Epithelial cell of esophagus (primary cell): Measurements from ENCODE around the gene KRTAP1-4.
"Not testable (repeated sequence)": the region's sequence is repeated elsewhere in the genome, so short reads cannot be mapped to it uniquely, and the experiment has no call there.

Source experiments
- DNase-seq: peaks from one replicate; pipeline ENCODE4 v3.0.0; 2010; ENCODE audit warnings: low read depth
- H3K4me3 ChIP-seq: 2 replicates; pipeline ENCODE4 v1.5.1; 2011; ENCODE audit warnings: mild to moderate bottlenecking, low read length, control low read depth
- TF ChIP-seq, protein P1 (sequence below): IDR thresholded peaks from 2 replicates; pipeline ENCODE4 v1.5.1; 2011; ENCODE audit warnings: low read depth, mild to moderate bottlenecking, low read length, control low read depth, inconsistent platforms; ENCODE audit not compliant: insufficient read depth; ENCODE audit errors: missing control alignments

KRTAP1-4 gene

DNA sequence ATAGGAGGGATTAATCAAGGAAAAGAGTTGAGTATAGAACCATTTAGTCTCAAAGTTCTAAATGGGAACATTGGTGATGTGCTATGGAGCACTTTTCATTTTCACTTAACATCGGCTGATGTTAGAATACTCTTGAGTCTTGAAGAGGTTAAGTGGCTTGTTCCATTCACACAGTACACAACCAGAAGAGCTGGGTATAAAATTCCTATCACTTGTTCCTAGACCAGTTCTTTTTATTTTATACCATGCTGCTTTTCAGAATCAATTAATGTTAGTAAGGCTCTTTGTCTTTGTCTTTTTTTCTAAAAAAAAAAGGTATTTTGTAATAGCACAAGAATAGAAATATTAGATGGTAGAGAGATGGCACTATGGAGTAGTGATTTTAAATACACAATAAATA, 13.0 kb upstream of the KRTAP1-4 start:
- no peak overlapping the region for H3K4me3 ChIP-seq
- no peak for DNase-seq
- TF ChIP-seq, protein P1, sequence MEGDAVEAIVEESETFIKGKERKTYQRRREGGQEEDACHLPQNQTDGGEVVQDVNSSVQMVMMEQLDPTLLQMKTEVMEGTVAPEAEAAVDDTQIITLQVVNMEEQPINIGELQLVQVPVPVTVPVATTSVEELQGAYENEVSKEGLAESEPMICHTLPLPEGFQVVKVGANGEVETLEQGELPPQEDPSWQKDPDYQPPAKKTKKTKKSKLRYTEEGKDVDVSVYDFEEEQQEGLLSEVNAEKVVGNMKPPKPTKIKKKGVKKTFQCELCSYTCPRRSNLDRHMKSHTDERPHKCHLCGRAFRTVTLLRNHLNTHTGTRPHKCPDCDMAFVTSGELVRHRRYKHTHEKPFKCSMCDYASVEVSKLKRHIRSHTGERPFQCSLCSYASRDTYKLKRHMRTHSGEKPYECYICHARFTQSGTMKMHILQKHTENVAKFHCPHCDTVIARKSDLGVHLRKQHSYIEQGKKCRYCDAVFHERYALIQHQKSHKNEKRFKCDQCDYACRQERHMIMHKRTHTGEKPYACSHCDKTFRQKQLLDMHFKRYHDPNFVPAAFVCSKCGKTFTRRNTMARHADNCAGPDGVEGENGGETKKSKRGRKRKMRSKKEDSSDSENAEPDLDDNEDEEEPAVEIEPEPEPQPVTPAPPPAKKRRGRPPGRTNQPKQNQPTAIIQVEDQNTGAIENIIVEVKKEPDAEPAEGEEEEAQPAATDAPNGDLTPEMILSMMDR, result no peak

DNA sequence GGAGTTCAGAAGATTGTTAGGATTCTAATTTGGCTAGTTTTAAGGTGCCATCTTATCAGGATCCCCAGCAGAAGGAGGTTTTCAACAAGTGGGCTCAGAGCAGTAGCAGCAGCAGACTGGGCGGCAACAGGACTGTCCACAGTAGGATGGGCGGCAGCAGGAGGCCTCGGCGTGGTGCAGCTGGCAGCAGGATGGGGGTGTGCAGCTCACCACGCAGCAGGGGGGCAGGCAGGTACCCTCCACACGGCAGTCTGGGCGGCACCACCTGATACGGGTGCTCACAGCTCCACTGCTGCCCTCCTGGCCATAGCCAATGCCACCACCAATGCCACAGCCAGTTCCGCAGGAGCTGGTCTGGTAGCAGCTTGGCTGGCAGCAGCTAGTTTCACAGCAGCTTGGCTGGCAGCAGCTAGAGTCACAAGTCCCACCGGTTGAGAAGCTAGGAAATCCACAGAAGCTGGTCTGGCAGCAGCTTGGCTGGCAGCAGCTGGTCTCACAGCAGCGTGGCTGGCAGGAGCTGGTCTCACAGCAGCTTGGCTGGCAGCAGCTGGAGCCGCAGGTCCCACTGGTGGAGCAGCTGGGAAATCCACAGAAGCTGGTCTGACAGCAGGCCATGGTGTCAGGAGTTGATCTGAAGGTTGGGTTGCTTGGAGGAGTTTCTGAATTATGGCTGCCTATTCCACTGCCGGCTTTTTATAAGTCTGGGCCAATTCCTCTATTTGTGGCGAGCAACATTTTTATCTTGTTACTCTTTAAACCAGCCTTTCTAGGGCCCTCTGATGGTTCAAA, 11.0 kb upstream of the KRTAP1-4 start, which contains the start of gene KRTAP1-1:
KRTAP1-1 (minus strand) TSS at position 668 of the 789 bp plus-strand sequence; CDS start at position 615, 53 bp downstream.
- not testable (repeated sequence) for DNase-seq, H3K4me3 ChIP-seq

DNA sequence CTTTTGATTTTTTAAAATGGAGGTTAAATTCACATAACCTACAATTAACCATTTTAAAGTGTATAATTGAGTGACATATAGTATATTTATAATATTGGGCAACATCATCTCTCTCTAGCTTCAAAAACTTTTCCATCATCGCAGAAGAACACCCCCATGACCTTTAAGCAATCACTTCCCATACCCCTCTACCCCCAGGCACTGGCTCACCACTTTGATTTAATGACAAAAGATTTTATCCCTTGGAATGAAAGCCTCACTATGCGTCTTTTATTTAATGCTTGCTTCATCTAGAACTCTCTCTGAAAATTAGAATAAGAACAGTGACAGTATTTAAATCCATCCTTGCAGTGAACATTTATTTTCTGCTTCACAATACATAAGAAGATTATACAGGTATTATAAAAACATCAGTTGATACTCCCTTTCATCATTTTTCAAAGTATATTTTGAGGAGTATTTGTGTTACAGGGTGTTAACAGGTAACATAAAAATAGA, 7.9 kb upstream of the KRTAP1-4 start:
- H3K4me3 ChIP-seq, result no peak overlapping the region
- DNase-seq, result no peak
- TF ChIP-seq, protein P1, result no peak

DNA sequence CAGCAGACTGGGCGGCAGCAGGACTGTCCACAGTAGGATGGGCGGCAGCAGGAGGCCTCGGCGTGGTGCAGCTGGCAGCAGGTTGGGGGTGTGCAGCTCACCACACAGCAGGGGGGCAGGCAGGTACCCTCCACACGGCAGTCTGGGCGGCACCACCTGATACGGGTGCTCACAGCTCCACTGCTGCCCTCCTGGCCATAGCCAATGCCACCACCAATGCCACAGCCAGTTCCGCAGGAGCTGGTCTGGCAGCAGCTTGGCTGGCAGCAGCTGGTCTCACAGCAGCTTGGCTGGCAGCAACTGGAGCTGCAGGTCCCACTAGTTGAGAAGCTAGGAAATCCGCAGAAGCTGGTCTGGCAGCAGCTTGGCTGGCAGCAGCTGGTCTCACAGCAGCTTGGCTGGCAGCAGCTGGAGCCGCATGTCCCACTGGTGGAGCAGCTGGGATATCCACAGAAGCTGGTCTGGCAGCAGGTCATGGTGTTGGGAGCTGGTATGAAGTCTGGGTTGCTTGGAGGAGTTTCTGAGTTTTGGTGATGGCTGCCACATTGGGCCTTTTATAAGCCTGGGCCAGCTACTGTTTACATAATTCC, 4.4 kb upstream of the KRTAP1-4 start, which contains the start of gene KRTAP1-3:
KRTAP1-3 (minus strand) TSS at position 529 of the 590 bp plus-strand sequence; CDS start at position 476, 53 bp downstream.
- not testable (repeated sequence) for H3K4me3 ChIP-seq, DNase-seq

DNA sequence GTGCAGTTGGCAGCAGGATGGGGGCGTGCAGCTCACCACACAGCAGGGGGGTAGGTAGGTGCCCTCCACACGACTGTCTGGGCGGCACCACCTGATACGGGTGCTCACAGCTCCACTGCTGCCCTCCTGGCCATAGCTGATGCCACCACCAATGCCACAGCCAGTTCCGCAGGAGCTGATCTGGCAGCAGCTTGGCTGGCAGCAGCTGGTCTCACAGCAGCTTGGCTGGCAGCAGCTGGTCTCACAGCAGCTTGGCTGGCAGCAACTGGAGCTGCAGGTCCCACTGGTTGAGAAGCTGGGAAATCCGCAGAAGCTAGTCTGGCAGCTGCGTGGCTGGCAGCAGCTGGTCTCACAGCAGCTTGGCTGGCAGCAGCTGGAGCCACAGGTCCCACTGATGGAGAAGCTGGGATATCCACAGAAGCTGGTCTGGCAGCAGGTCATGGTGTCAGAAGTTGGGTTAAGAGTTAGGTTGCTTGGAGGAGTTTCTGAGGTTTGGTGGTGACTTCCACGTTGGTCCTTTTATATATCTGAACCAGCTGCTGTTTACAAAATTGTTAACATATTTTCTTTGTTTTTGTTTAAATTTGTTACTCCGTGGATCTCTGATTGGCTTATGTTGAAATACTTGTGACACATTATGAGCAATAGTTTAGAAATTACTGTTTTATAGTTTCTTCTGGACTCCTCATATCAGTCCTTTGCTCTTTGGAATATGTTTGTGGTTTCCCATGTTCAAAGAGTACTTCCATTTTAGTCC, 3.1 kb downstream of the KRTAP1-4 start, which contains the start of gene KRTAP1-5:
KRTAP1-5 (minus strand) TSS at position 494 of the 757 bp plus-strand sequence; CDS start at position 441, 53 bp downstream.
- no peak within 1 kb of the TSS for H3K4me3 ChIP-seq
- DNase-seq, result peak; percentile 34
- TF ChIP-seq, protein P1, result no peak

DNA sequence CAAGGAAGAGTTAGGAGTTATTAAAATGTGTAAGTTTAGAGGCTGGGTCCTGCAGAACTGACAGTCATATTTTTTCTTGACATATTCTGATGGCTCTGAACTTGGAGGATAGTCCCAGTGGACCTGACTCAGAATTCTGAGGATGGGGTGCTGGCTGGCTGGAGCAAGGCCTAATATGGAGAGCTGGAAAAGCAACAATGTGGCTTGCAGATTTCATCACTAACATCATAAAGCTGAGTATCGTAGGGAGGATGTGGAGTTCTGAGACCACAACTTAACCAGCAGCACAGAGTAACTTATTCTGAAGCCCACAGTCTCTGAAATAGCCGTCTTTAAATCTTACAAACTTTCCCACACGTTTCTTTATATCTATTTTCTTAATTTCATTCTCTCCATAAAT, 5.3 kb downstream of the KRTAP1-4 start:
- TF ChIP-seq, protein P1, result no peak
- no peak for DNase-seq

DNA sequence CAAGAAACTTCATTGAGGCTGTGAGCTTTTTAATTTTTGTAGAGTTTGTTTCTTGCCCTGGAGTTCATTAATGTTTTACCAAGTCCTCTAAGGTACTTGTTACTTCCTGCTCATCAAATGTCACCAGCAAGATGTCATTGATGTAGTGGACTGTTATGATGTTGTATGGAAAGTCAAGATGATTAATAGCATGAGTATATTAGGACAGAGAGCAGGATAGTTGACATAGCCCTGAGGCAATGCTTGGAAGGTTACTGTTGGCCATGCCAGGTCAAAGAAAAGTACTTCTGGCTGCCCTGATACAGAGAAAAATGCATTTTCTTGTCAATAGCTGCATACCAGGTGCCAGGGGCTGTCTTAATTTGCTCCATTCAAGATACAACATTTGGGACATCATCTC, 9.7 kb downstream of the KRTAP1-4 start:
- TF ChIP-seq, protein P1, result no peak
- DNase-seq, result no peak
- no peak overlapping the region for H3K4me3 ChIP-seq

More for the DNA sequence above, 5.3 kb downstream of the KRTAP1-4 start:
- H3K4me3 ChIP-seq, result no peak overlapping the region
